ENCODE measurements around the gene RPS2.

RPS2 gene

GRCh38 chr16:1982991-1983543 is 18.4 kb upstream of the RPS2 start:
- DNase-seq (ENCODE audit: low spot score) (no peak), FAIRE-seq (no peak)

- DNase-seq (ENCODE audit: low spot score), result peak; percentile 41
- FAIRE-seq, result no peak
These were observed 17.4 kb upstream of the RPS2 start for GRCh38 chr16:1982013-1982433.

- FAIRE-seq (no peak), DNase-seq (ENCODE audit: low spot score) (no peak)
These were observed 16.8 kb upstream of the RPS2 start, which contains the start of gene NOXO1 for GRCh38 chr16:1981398-1981836. Gene NOXO1 (minus strand): TSS chr16:1981469. CDS start chr16:1981179, 290 bp downstream.

GRCh38 chr16:1980770-1981087 is 16.1 kb upstream of the RPS2 start:
- FAIRE-seq (no peak), DNase-seq (ENCODE audit: low spot score) (no peak)

GRCh38 chr16:1980030-1980769 is 15.6 kb upstream of the RPS2 start:
- DNase-seq (ENCODE audit: low spot score) (no peak), FAIRE-seq (no peak)

- no peak for FAIRE-seq
These were observed 14.8 kb upstream of the RPS2 start for GRCh38 chr16:1979271-1980029.

GRCh38 chr16:1978476-1979120 is 14.0 kb upstream of the RPS2 start:
- no peak for DNase-seq (ENCODE audit: low spot score)

More at GRCh38 chr16:1979271-1980029, 14.8 kb upstream of the RPS2 start:
- no peak for DNase-seq (ENCODE audit: low spot score)

GRCh38 chr16:1977875-1978268 is 13.2 kb upstream of the RPS2 start:
- no peak for FAIRE-seq
- DNase-seq (ENCODE audit: low spot score), result no peak

More at GRCh38 chr16:1978476-1979120, 14.0 kb upstream of the RPS2 start:
- no peak for FAIRE-seq

GRCh38 chr16:1976951-1977874 is 12.6 kb upstream of the RPS2 start:
- DNase-seq (ENCODE audit: low spot score), result no peak
- FAIRE-seq, result peak; percentile 44

GRCh38 chr16:1976216-1976520 is 11.5 kb upstream of the RPS2 start:
- FAIRE-seq (no peak), DNase-seq (ENCODE audit: low spot score) (no peak)

GRCh38 chr16:1975432-1976215 is 11.0 kb upstream of the RPS2 start:
- DNase-seq (ENCODE audit: low spot score) (no peak), FAIRE-seq (no peak)

GRCh38 chr16:1974157-1975070 is 9.8 kb upstream of the RPS2 start:
- DNase-seq (ENCODE audit: low spot score) (no peak), FAIRE-seq (peak; percentile 78)

- DNase-seq (ENCODE audit: low spot score), result no peak
- no peak for FAIRE-seq
These were observed 9.0 kb upstream of the RPS2 start for GRCh38 chr16:1973461-1974156.

- FAIRE-seq, result peak; percentile 13
- no peak for DNase-seq (ENCODE audit: low spot score)
These were observed 7.9 kb upstream of the RPS2 start for GRCh38 chr16:1972490-1972877.

GRCh38 chr16:1971796-1972489 is 7.3 kb upstream of the RPS2 start, which contains the start of gene TBL3:
Gene TBL3 (plus strand): TSS chr16:1972053. CDS start chr16:1972165, 112 bp downstream.
- peak; percentile 100 for FAIRE-seq
- DNase-seq (ENCODE audit: low spot score), result peak; percentile 96

- FAIRE-seq (no peak), DNase-seq (ENCODE audit: low spot score) (no peak)
These were observed 3.7 kb upstream of the RPS2 start for GRCh38 chr16:1968146-1968953.

GRCh38 chr16:1966460-1966859 is 1.8 kb upstream of the RPS2 start, which contains the start of gene RNF151:
Gene RNF151 (plus strand): TSS chr16:1966856. CDS start chr16:1966882, 26 bp downstream.
- FAIRE-seq (no peak), DNase-seq (ENCODE audit: low spot score) (no peak)
